Neural cell (in vitro differentiated cells): ENCODE data around the gene ACSM6.

Experiments used
- CTCF ChIP-seq: fragments of 450-650 bp; IDR thresholded peaks from 2 replicates; pipeline ENCODE4 v1.5.1; 2014; ENCODE audit warnings: antibody characterized with exemption, mild to moderate bottlenecking, moderate library complexity; ENCODE audit not compliant: poor library complexity, severe bottlenecking
- EP300 ChIP-seq: fragments of 450-650 bp; conservative IDR thresholded peaks from 2 replicates; pipeline ENCODE4 v1.6.1; 2014; ENCODE audit warnings: antibody characterized with exemption, mild to moderate bottlenecking, moderate library complexity; ENCODE audit not compliant: poor library complexity, severe bottlenecking
- EZH2 ChIP-seq: fragments of 200-600, 300-800 bp; shearing (Covaris generic), sonication (generic); IDR thresholded peaks from 2 replicates; pipeline ENCODE4 v1.6.1; 2014; ENCODE audit warnings: antibody characterized with exemption, low read length, borderline replicate concordance, mild to moderate bottlenecking; ENCODE audit not compliant: insufficient read depth, poor library complexity, severe bottlenecking
- POLR2AphosphoS5 ChIP-seq: IDR thresholded peaks from 2 replicates; pipeline ENCODE4 v1.6.1; 2012
- RAD21 ChIP-seq: fragments of 450-650 bp; conservative IDR thresholded peaks from 2 replicates; pipeline ENCODE4 v1.6.1; 2014; ENCODE audit warnings: antibody characterized with exemption, mild to moderate bottlenecking, moderate library complexity
- SMC3 ChIP-seq: fragments of 450-650 bp; conservative IDR thresholded peaks from 2 replicates; pipeline ENCODE4 v1.6.1; 2014; ENCODE audit warnings: antibody characterized with exemption, mild to moderate bottlenecking, moderate library complexity; ENCODE audit not compliant: poor library complexity
- TAF1 ChIP-seq: IDR thresholded peaks from 2 replicates; pipeline ENCODE4 v1.6.1; 2012; ENCODE audit warnings: low read depth

- TF ChIP-seq CTCF = no peak
- no peak for TF ChIP-seq SMC3
- no peak for TF ChIP-seq EP300
- TF ChIP-seq EZH2 = no peak
- no peak for TF ChIP-seq POLR2AphosphoS5
- TF ChIP-seq TAF1 = no peak
- no peak for TF ChIP-seq RAD21
These were observed 50.1 kb downstream of the ACSM6 start for GRCh38 chr10:95244152-95244551.
